HFF-Myc (cell line): Measurements from ENCODE around the gene PAH.

ENCODE experiments used
- DNase-seq: peaks from one replicate; pipeline ENCODE4 v3.0.0-alpha.2; 2011; ENCODE audit warnings: low read depth; ENCODE audit errors: extremely low read depth
- H3K4me3 ChIP-seq: replicated peaks from 2 replicates; pipeline ENCODE4 v1.5.1; 2011; ENCODE audit warnings: low read depth, mild to moderate bottlenecking, control low read depth, low read length
- CTCF ChIP-seq: IDR thresholded peaks from 2 replicates; pipeline ENCODE4 v1.5.1; 2012; ENCODE audit warnings: mild to moderate bottlenecking, low read depth, low read length, control low read depth; ENCODE audit errors: missing control alignments

Gene PAH

GRCh38 chr12:102933168-102933567, 16.1 kb upstream of the PAH start:
- no peak for DNase-seq
- H3K4me3 ChIP-seq = no peak overlapping the region
- TF ChIP-seq CTCF = no peak

- no peak overlapping the region for H3K4me3 ChIP-seq
- no peak for TF ChIP-seq CTCF
- DNase-seq = no peak
These were observed 10.2 kb upstream of the PAH start for GRCh38 chr12:102927220-102927619.

GRCh38 chr12:102921240-102921639, 4.2 kb upstream of the PAH start:
- no peak for DNase-seq

GRCh38 chr12:102920271-102920670, 3.2 kb upstream of the PAH start:
- TF ChIP-seq CTCF = no peak
- DNase-seq = no peak
- no peak overlapping the region for H3K4me3 ChIP-seq

More at GRCh38 chr12:102921240-102921639, 4.2 kb upstream of the PAH start:
- TF ChIP-seq CTCF = no peak
- H3K4me3 ChIP-seq = no peak overlapping the region

GRCh38 chr12:102918840-102919239, 1.8 kb upstream of the PAH start:
- no peak overlapping the region for H3K4me3 ChIP-seq
- TF ChIP-seq CTCF = no peak
- DNase-seq = no peak

- no peak for TF ChIP-seq CTCF
- DNase-seq = no peak
- no peak overlapping the region for H3K4me3 ChIP-seq
These were observed 605 bp downstream of the PAH start for GRCh38 chr12:102916252-102917025.
